GM23338 (cell line): ENCODE data around the gene TMEM231.
"Not testable (repeated sequence)": the region's sequence is repeated elsewhere in the genome, so short reads cannot be mapped to it uniquely, and the experiment has no call there.

ENCODE experiments used
- CREB1 ChIP-seq: fragments of 250-450 bp; sonication (Bioruptor Pico); IDR thresholded peaks from 2 replicates; pipeline ENCODE4 v1.5.0; 2020; ENCODE audit warnings: low read depth, mild to moderate bottlenecking, moderate library complexity
- EZH2 ChIP-seq: fragments of 200-600 bp; sonication (generic); IDR thresholded peaks from one replicate; pipeline ENCODE4 v1.8.0; 2017; ENCODE audit warnings: antibody characterized with exemption, mild to moderate bottlenecking, low read depth; ENCODE audit not compliant: unreplicated experiment
- EZH2phosphoT487 ChIP-seq: fragments of 200-600 bp; sonication (generic); IDR thresholded peaks from one replicate; pipeline ENCODE4 v1.8.1; 2018; ENCODE audit warnings: antibody characterized with exemption; ENCODE audit not compliant: unreplicated experiment
- POLR2AphosphoS5 ChIP-seq: IDR thresholded peaks from 2 replicates; pipeline ENCODE4 v1.6.1; 2016; ENCODE audit warnings: antibody characterized with exemption, low read depth
- TF ChIP-seq, protein P1 (sequence below), 2 experiments: fragments of 200-600 bp in 1 of 2; sonication (generic) in 1 of 2; conservative IDR thresholded peaks; 2 replicates each; pipeline versions ENCODE4 v1.5.1 to v1.6.1; 2016 to 2017; ENCODE audit warnings: antibody characterized with exemption in 2 of 2, low read depth in 2 of 2, mild to moderate bottlenecking in 2 of 2, moderate library complexity in 1 of 2

DNA sequence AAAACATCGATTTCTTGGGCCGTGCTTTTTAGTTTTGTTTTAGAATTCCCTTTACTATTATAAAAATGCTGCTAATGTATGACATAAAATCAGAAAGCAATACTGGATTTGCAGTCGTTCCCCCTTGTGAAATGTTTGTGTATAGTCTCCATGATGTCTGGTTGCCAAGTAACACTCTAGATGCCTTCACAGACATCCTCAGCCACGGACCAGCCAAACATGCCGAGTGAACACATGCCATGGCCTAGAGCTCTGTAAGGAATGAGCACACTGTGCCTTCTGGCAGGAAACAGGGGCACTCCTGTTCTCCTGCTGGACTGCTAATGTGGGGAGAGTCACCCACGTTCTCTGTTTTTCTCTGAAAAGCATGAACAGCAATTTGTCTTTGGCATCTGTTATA is 54.2 kb downstream of the TMEM231 start:
- TF ChIP-seq, protein P1, sequence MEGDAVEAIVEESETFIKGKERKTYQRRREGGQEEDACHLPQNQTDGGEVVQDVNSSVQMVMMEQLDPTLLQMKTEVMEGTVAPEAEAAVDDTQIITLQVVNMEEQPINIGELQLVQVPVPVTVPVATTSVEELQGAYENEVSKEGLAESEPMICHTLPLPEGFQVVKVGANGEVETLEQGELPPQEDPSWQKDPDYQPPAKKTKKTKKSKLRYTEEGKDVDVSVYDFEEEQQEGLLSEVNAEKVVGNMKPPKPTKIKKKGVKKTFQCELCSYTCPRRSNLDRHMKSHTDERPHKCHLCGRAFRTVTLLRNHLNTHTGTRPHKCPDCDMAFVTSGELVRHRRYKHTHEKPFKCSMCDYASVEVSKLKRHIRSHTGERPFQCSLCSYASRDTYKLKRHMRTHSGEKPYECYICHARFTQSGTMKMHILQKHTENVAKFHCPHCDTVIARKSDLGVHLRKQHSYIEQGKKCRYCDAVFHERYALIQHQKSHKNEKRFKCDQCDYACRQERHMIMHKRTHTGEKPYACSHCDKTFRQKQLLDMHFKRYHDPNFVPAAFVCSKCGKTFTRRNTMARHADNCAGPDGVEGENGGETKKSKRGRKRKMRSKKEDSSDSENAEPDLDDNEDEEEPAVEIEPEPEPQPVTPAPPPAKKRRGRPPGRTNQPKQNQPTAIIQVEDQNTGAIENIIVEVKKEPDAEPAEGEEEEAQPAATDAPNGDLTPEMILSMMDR (conservative IDR thresholded peaks at IDR 0.05; ENCODE audit: low read depth in 2 of 2) = not testable (repeated sequence)
- not testable (repeated sequence) for TF ChIP-seq POLR2AphosphoS5; EZH2; EZH2phosphoT487; CREB1 (CRISPR knock-in tag)
